ENCODE data around the gene SDHAF1. TPM values are rescaled to one million over a fixed set of nuclear protein-coding genes. Genes with fewer than 3 reads are reported as not detected.

The SDHAF1 gene
- total RNA-seq, 1 experiment from 2014 or later = 21.0 TPM

GRCh38 chr19:35991731-35992450 is 3.1 kb upstream of the SDHAF1 start:
- RAD21 ChIA-PET (ENCODE audit: low non-redundant PET in 1 of 2, low total read pairs in 2 of 2, uncharacterized antibody in 2 of 2, unreplicated experiment in 2 of 2) = interaction anchor here in 1 of 2 experiments (0.7 kb wide), 1 partner anchor 1951 kb away, joined by 5 read pairs; no protein-coding TSS in a partner anchor
- H3K4me3 ChIP-seq (replicated peaks in 1 of 2; ENCODE audit: low read depth in 1 of 2, low read length in 2 of 2) = no peak overlapping the region
- no peak overlapping the region for H2AFZ ChIP-seq (ENCODE audit: low read depth, low read length, poor library complexity, severe bottlenecking)
- H3K9me3 ChIP-seq (ENCODE audit: control insufficient read depth in 1 of 2, insufficient read depth in 1 of 2, low read depth in 1 of 2, low read length in 2 of 2) = no peaks in the 10 kb centered on the region
- DNase-seq (ENCODE audit: low read depth, low spot score) (no peak), ATAC-seq (no peak)
- no peaks in the 10 kb centered on the region for H3K36me3 ChIP-seq (ENCODE audit: control insufficient read depth in 1 of 2, insufficient read depth in 2 of 2, low read length in 2 of 2)
- TF ChIP-seq SIN3A (IDR thresholded peaks at IDR 0.05; ENCODE audit: low read depth) (no peak), ZFX (IDR thresholded peaks at IDR 0.05) (no peak), ELF1 (IDR thresholded peaks at IDR 0.05; ENCODE audit: borderline replicate concordance, low read depth) (no peak), POLR2A (IDR thresholded peaks at IDR 0.05; ENCODE audit: borderline replicate concordance, extremely low read depth, insufficient read depth, insufficient read length) (no peak), FOSL1 (IDR thresholded peaks at IDR 0.05; ENCODE audit: low read depth) (no peak), RAD21 (IDR thresholded peaks at IDR 0.05; ENCODE audit: low read depth) (no peak), CTCF (IDR thresholded peaks at IDR 0.05 in 2 of 3, conservative IDR thresholded peaks at IDR 0.05 in 1 of 3; ENCODE audit: borderline replicate concordance in 1 of 3, insufficient read depth in 1 of 3, low read depth in 2 of 3, low read length in 2 of 3) (no peak), POLR2AphosphoS5 (IDR thresholded peaks at IDR 0.05; ENCODE audit: low read depth, low read length) (no peak), EGR1 (IDR thresholded peaks at IDR 0.05; ENCODE audit: low read depth) (no peak), CBX3 (IDR thresholded peaks at IDR 0.05; ENCODE audit: low read depth) (no peak), REST (IDR thresholded peaks at IDR 0.05; ENCODE audit: low read depth) (no peak), TCF7L2 (IDR thresholded peaks at IDR 0.05; ENCODE audit: borderline replicate concordance, extremely low read depth, insufficient read depth, insufficient read length) (no peak), ZNF274 (IDR thresholded peaks at IDR 0.05; ENCODE audit: low read depth, low read length) (no peak), SRF (IDR thresholded peaks at IDR 0.05; ENCODE audit: low read depth) (no peak)
- TF ChIP-seq, protein P1, sequence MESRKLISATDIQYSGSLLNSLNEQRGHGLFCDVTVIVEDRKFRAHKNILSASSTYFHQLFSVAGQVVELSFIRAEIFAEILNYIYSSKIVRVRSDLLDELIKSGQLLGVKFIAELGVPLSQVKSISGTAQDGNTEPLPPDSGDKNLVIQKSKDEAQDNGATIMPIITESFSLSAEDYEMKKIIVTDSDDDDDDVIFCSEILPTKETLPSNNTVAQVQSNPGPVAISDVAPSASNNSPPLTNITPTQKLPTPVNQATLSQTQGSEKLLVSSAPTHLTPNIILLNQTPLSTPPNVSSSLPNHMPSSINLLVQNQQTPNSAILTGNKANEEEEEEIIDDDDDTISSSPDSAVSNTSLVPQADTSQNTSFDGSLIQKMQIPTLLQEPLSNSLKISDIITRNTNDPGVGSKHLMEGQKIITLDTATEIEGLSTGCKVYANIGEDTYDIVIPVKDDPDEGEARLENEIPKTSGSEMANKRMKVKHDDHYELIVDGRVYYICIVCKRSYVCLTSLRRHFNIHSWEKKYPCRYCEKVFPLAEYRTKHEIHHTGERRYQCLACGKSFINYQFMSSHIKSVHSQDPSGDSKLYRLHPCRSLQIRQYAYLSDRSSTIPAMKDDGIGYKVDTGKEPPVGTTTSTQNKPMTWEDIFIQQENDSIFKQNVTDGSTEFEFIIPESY (IDR thresholded peaks at IDR 0.05; ENCODE audit: extremely low read depth, insufficient replicate concordance, low read length) = no peak
- H3K27me3 ChIP-seq (ENCODE audit: insufficient read depth, low read length) = no peaks in the 10 kb centered on the region
- BruUV-seq (replicated peaks) = no TSS peak
- H3K27ac ChIP-seq (ENCODE audit: low read depth, low read length) = no peak overlapping the region
- H3K9me2 ChIP-seq (ENCODE audit: insufficient read depth) = no peaks in the 10 kb centered on the region
- POLR2A ChIA-PET = no interaction called here
- H3K4me1 ChIP-seq (ENCODE audit: control insufficient read depth in 1 of 2, insufficient read depth in 2 of 2, low read length in 2 of 2) = peaks cover 20 to 33% of the 10 kb centered on the region in 2 experiments
- no peak overlapping the region for H3K9ac ChIP-seq (ENCODE audit: low read length)
- H3K4me2 ChIP-seq (ENCODE audit: low read length) = no peak overlapping the region
- intact Hi-C loops (cut with micrococcal nuclease) = no loop called here
- no peaks in the 10 kb centered on the region for H4K20me1 ChIP-seq (ENCODE audit: insufficient read depth)
- CTCF ChIA-PET = no interaction called here
- peaks cover 16% of the 10 kb centered on the region for H3K79me2 ChIP-seq (ENCODE audit: insufficient read depth, low read length)
